GM12878 (cell line): ENCODE data around the gene ZMYND15. TPM values are rescaled to one million over a fixed set of nuclear protein-coding genes. Genes with fewer than 3 reads are reported as not detected.

Experiments used
- ATAC-seq: fragments of 200-7000 bp; cut with Tn5 transposase; 3 replicates; pipeline ENCODE4 v1.9.1; 2020; ENCODE audit warnings: mild to moderate bottlenecking, moderate library complexity
- BruUV-seq: library from RNA; stranded (reverse); fragments of 400-500 nt; replicated peaks from 2 replicates; lab custom pipeline; 2021; lab: Mats Ljungman, UMichigan
- CTCF ChIA-PET: fragments of 300-600 bp; sonication (Branson Sonifier 250); formaldehyde crosslinking; extraction: SDS; loops from one replicate; lab custom pipeline; 2021; ENCODE audit warnings: inconsistent platforms; lab: Yijun Ruan, JAX
- POLR2A ChIA-PET: fragments of 350-600 bp; formaldehyde crosslinking; extraction: SDS; loops from one replicate; lab custom pipeline; 2021; ENCODE audit warnings: inconsistent platforms; lab: Charles Lee
- RAD21 ChIA-PET: fragments of 300-600 bp; sonication (Branson Sonifier 250); formaldehyde crosslinking; loops from one replicate; lab custom pipeline; 2023; ENCODE audit warnings: antibody characterized with exemption; ENCODE audit not compliant: unreplicated experiment; lab: Charles Lee
- SMC1A ChIA-PET: fragments of 300-600 bp; sonication (Branson Sonifier 250); formaldehyde crosslinking; loops from one replicate; lab custom pipeline; 2023; ENCODE audit not compliant: unreplicated experiment, uncharacterized antibody; lab: Charles Lee
- DNase-seq: peaks from one replicate; pipeline ENCODE4 v3.0.0-alpha.2; 2011; ENCODE audit warnings: low read depth, low spot score
- FAIRE-seq: peaks from 3 replicates; lab custom pipeline; 2011; peaks lifted over from hg19 to GRCh38; lab: Jason Lieb, UNC
- H2AFZ ChIP-seq: 2 replicates; pipeline ENCODE4 v1.6.0; 2011; ENCODE audit warnings: low read depth, low read length, control low read depth; ENCODE audit not compliant: control insufficient read depth
- H3K27ac ChIP-seq: 2 replicates; pipeline ENCODE4 v1.5.1; 2011; ENCODE audit warnings: control low read depth; ENCODE audit not compliant: control insufficient read depth, insufficient read depth
- H3K27me3 ChIP-seq, 2 experiments: replicated peaks in 1 of 2; 2 replicates each; pipeline versions ENCODE4 v1.6.0 to v1.6.1; 2011; ENCODE audit warnings: low read length in 1 of 2; ENCODE audit not compliant: control insufficient read depth in 2 of 2, insufficient read depth in 2 of 2
- H3K36me3 ChIP-seq, 2 experiments: 2 replicates each; pipeline ENCODE4 v1.5.1; 2011; ENCODE audit warnings: low read length in 1 of 2; ENCODE audit not compliant: control insufficient read depth in 2 of 2, insufficient read depth in 2 of 2
- H3K4me1 ChIP-seq: 2 replicates; pipeline ENCODE4 v1.6.1; 2011; ENCODE audit warnings: mild to moderate bottlenecking, low read length, moderate library complexity, mixed read lengths; ENCODE audit not compliant: control insufficient read depth, insufficient read depth
- H3K4me2 ChIP-seq: 2 replicates; pipeline ENCODE4 v1.6.0; 2011; ENCODE audit warnings: control low read depth; ENCODE audit not compliant: control insufficient read depth, insufficient read depth
- H3K4me3 ChIP-seq: fragments of 200-600 bp; sonication (generic); 2 replicates; pipeline ENCODE4 v1.5.1; 2016
- H3K79me2 ChIP-seq: 2 replicates; pipeline ENCODE4 v1.6.0; 2011; ENCODE audit warnings: low read length; ENCODE audit not compliant: control insufficient read depth, insufficient read depth
- H3K9ac ChIP-seq: 2 replicates; pipeline ENCODE4 v1.8.0; 2011; ENCODE audit warnings: low read length, control low read depth, mixed read lengths; ENCODE audit not compliant: control insufficient read depth, insufficient read depth
- H3K9me3 ChIP-seq: replicated peaks from 3 replicates; pipeline ENCODE4 v1.5.1; 2011; ENCODE audit warnings: mild to moderate bottlenecking, low read length; ENCODE audit not compliant: control insufficient read depth, insufficient read depth
- H4K20me1 ChIP-seq: 2 replicates; pipeline ENCODE4 v1.6.0; 2011; ENCODE audit not compliant: control insufficient read depth, insufficient read depth
- CHD1 ChIP-seq: IDR thresholded peaks from 2 replicates; pipeline ENCODE4 v1.6.1; 2012; ENCODE audit warnings: low read depth, low read length, improper control_type of control experiment
- CTCF ChIP-seq, 3 experiments: IDR thresholded peaks in 2 of 3; conservative IDR thresholded peaks in 1 of 3; 2 replicates each; pipeline ENCODE4 v1.5.1; 2011; ENCODE audit warnings: low read depth in 3 of 3, low read length in 3 of 3, mild to moderate bottlenecking in 3 of 3, control low read depth in 2 of 3, moderate library complexity in 2 of 3, inconsistent platforms in 1 of 3, mixed read lengths in 1 of 3; ENCODE audit not compliant: control insufficient read depth in 2 of 3, insufficient read depth in 1 of 3; ENCODE audit errors: extremely low read depth in 1 of 3
- DPF2 ChIP-seq: fragments of 450-650 bp; IDR thresholded peaks from 2 replicates; pipeline ENCODE4 v1.6.1; 2017; ENCODE audit warnings: mild to moderate bottlenecking
- EED ChIP-seq: sonication (generic); IDR thresholded peaks from 2 replicates; pipeline ENCODE4 v1.6.1; 2016; ENCODE audit warnings: antibody characterized with exemption, low read depth
- HDAC6 ChIP-seq: fragments of 200-600 bp; sonication (generic); IDR thresholded peaks from one replicate; pipeline ENCODE4 v1.8.0; 2017; ENCODE audit warnings: antibody characterized with exemption; ENCODE audit not compliant: unreplicated experiment
- KAT2A ChIP-seq: conservative IDR thresholded peaks from 2 replicates; pipeline ENCODE4 v1.6.1; 2011; ENCODE audit warnings: low read depth, low read length; ENCODE audit not compliant: control insufficient read depth
- POLR2A ChIP-seq: IDR thresholded peaks from 2 replicates; pipeline ENCODE4 v1.6.1; 2011; ENCODE audit warnings: low read depth, mild to moderate bottlenecking, low read length
- RUNX3 ChIP-seq: IDR thresholded peaks from 2 replicates; pipeline ENCODE4 v1.6.1; 2012; ENCODE audit warnings: low read length, inconsistent platforms
- ZBTB33 ChIP-seq: fragments of 450-650 bp; IDR thresholded peaks from 2 replicates; pipeline ENCODE4 v1.6.1; 2017; ENCODE audit warnings: mild to moderate bottlenecking
- WGBS: methylation state at CpG from one replicate; pipeline ENCODE4 v1.1.6; 2016; ENCODE audit warnings: low lambda C conversion rate; ENCODE audit not compliant: insufficient replicate concordance, insufficient coverage; ENCODE audit errors: missing lambda C conversion rate; 5-methylcytosine and 5-hydroxymethylcytosine counted together
- in situ Hi-C: fragments of 300-500 bp; cut with MboI; formaldehyde crosslinking; loops from 9 replicates; pipeline ENCODE4 v1.14.3; 2018; ENCODE audit warnings: mixed read lengths
- intact Hi-C: fragments of 100-400 bp; cut with micrococcal nuclease; formaldehyde crosslinking; loops from one replicate; pipeline ENCODE4 v1.14.2; 2022; ENCODE audit not compliant: unreplicated experiment
- polyA plus RNA-seq, 11 experiments: library from polyadenylated mRNA; depleted of rRNA in 4 of 11; unstranded in 6 of 11; stranded (reverse) in 5 of 11; fragments of >200 nt; fragmentation: Nextera tagmentation in 4 of 11; fragmentation: Illumina TruSeq in 1 of 11; extraction: Ambion mirVana in 4 of 11; extraction: Trizol in 1 of 11; gene quantifications; 1 replicate in 1 of 11; 2 replicates in 10 of 11; pipeline versions ENCODE4 v1.2.1 to v1.2.3, GENCODE V29; 2011 to 2016; ENCODE audit warnings: inconsistent platforms in 2 of 11, missing spikeins in 2 of 11, low read depth in 1 of 11
- total RNA-seq, 4 experiments: library from RNA; depleted of rRNA in 3 of 4; stranded (reverse); fragments of >200 nt in 3 of 4; fragmentation: Illumina TruSeq in 1 of 4; extraction: Trizol in 1 of 4; gene quantifications; 2 replicates each; pipeline versions ENCODE4 v1.2.1 to v1.2.3, GENCODE V29; 2013 to 2021

ZMYND15 gene
- total and polyA plus RNA-seq, 10 of the 15 experiments (the other 5 are each of a cell fraction or from before 2014, with no cell fraction given), result 0.03 to 0.17 (median 0.06) TPM; not detected in 4

GRCh38 chr17:4715063-4715744 lies 24.4 kb upstream of the ZMYND15 start:
- SMC1A ChIA-PET, result no interaction called here
- FAIRE-seq, result no peak

GRCh38 chr17:4716081-4716480 lies 23.6 kb upstream of the ZMYND15 start:
- H3K4me2 ChIP-seq, result no peak overlapping the region
- no peaks in the 10 kb centered on the region for H3K9me3 ChIP-seq
- intact Hi-C loops, result no loop called here
- in situ Hi-C loops, result no loop called here
- ChIA-PET SMC1A (no interaction called here), POLR2A (interaction anchor here (0.6 kb wide), 1 partner anchor 32 kb away, joined by 3 read pairs; no protein-coding TSS in a partner anchor), CTCF (interaction anchor here (1.2 kb wide), 1 partner anchor 15 kb away, joined by 3 read pairs; no protein-coding TSS in a partner anchor), RAD21 (no interaction called here)
- H3K36me3 ChIP-seq, result peaks cover 8 to 12% of the 10 kb centered on the region in 2 experiments; a peak in 3 of 4 replicates
- no peak overlapping the region for H3K4me3 ChIP-seq
- H3K27ac ChIP-seq, result no peak overlapping the region
- no peak for DNase-seq
- H3K79me2 ChIP-seq, result peaks cover 15% of the 10 kb centered on the region
- H3K27me3 ChIP-seq, result no peaks in the 10 kb centered on the region
- H3K4me1 ChIP-seq, result peaks cover 24% of the 10 kb centered on the region
- BruUV-seq, result no TSS peak
- no peak overlapping the region for H3K9ac ChIP-seq
- no peak overlapping the region for H2AFZ ChIP-seq
- FAIRE-seq, result no peak
- WGBS, result 99% methylated on average over 7 of the region's 10 CpGs
- ATAC-seq, result no peak
- H4K20me1 ChIP-seq, result no peaks in the 10 kb centered on the region
- no peak for TF ChIP-seq DPF2
- no peak for TF ChIP-seq KAT2A
- TF ChIP-seq HDAC6, result no peak
- no peak for TF ChIP-seq CTCF (IDR thresholded peaks at IDR 0.05 in 2 of 3, conservative IDR thresholded peaks at IDR 0.05 in 1 of 3; ENCODE audit: control insufficient read depth in 2 of 3, extremely low read depth in 1 of 3, insufficient read depth in 1 of 3, low read depth in 3 of 3, low read length in 3 of 3)
- no peak for TF ChIP-seq CHD1
- no peak for TF ChIP-seq ZBTB33

More at GRCh38 chr17:4715063-4715744, 24.4 kb upstream of the ZMYND15 start:
- H3K79me2 ChIP-seq, result peaks cover 19% of the 10 kb centered on the region
- H3K27ac ChIP-seq, result peak overlapping the region; percentile 56
- BruUV-seq, result TSS peak; percentile 47
- intact Hi-C loops, result no loop called here
- H3K36me3 ChIP-seq, result peaks cover 8 to 12% of the 10 kb centered on the region in 2 experiments; a peak in 3 of 4 replicates
- H3K4me1 ChIP-seq, result peaks cover 25% of the 10 kb centered on the region
- RAD21 ChIA-PET, result no interaction called here
- WGBS, result 49% methylated on average over 11 of the region's 11 CpGs
- peak overlapping the region; percentile 40; the same call in 1 of the 2 replicates for H3K9ac ChIP-seq
- DNase-seq (no peak), ATAC-seq (no peak)
- no peak overlapping the region for H3K4me3 ChIP-seq
- H4K20me1 ChIP-seq, result no peaks in the 10 kb centered on the region
- peak overlapping the region; percentile 37 for H2AFZ ChIP-seq
- peak overlapping the region; percentile 68 for H3K4me2 ChIP-seq
- no peaks in the 10 kb centered on the region for H3K9me3 ChIP-seq
- POLR2A ChIA-PET, result interaction anchor here (0.6 to 1.0 kb wide), 2 partner anchors 32 to 161 kb away, joined by 3 read pairs; no protein-coding TSS in a partner anchor
- CTCF ChIA-PET, result interaction anchor here (0.6 to 1.2 kb wide), 3 partner anchors 14 to 109 kb away, joined by 3 to 4 read pairs (median 3); no protein-coding TSS in a partner anchor
- in situ Hi-C loops, result no loop called here
- H3K27me3 ChIP-seq, result no peaks in the 10 kb centered on the region
- no peak; the same call in 1 of the 2 replicates for TF ChIP-seq EED
- TF ChIP-seq RUNX3, result peak; percentile 31; the same call in 1 of the 2 replicates
- TF ChIP-seq POLR2A, result peak; percentile 20; the same call in 1 of the 2 replicates
- TF ChIP-seq, all 136 proteins: peak for 2
